OCI-M2 (cell line): ENCODE data around the gene GHR.

Experiments
- DNase-seq: peaks from one replicate; lab custom pipeline; 2025; ENCODE audit not compliant: unreplicated experiment; lab: John Stamatoyannopoulos, UW

The GHR gene

GRCh38 chr5:42597318-42597937, 174.2 kb downstream of the GHR start:
- DNase-seq: no peak

- DNase-seq: no peak
Observed at GRCh38 chr5:42598311-42598710, 175.1 kb downstream of the GHR start.

DNA sequence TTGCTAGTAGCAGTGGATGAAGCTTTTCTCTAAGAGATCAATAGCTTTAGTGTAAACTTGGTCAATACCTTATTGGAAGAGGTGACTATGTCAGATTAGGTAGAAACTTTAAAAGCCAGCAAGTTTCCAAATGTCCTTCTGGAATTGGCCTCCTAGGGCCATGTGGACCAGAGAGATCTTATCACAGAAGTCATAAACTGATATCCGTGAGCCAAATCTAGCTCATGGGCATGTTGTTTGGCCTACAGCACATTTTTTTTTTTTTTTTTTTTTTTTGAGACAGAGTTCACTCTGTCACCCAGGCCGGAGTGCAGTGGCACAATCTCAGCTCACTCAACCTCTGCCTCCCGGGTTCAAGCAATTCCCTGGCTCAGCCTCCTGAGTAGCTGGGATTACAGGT, 175.9 kb downstream of the GHR start:
- no peak for DNase-seq

DNA sequence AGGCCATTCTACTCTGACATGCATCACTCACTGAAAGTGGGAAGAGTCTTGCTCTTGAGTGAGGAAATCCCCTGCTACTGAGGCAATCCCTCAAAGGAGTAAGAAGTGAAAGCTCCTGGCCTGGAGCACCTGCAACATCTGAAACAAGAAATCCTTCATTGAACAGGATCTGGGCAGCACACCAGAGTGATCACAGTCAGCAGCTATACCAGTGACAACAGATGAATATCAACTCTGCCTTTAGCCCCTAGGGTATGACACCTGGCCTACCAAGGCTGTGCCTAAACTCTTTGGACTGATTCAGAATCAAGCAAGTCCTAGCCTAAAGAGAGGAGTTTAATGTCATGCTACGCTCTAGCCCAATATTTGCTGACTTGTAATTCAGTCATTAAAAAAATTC, 177.2 kb downstream of the GHR start:
- DNase-seq: no peak

DNA sequence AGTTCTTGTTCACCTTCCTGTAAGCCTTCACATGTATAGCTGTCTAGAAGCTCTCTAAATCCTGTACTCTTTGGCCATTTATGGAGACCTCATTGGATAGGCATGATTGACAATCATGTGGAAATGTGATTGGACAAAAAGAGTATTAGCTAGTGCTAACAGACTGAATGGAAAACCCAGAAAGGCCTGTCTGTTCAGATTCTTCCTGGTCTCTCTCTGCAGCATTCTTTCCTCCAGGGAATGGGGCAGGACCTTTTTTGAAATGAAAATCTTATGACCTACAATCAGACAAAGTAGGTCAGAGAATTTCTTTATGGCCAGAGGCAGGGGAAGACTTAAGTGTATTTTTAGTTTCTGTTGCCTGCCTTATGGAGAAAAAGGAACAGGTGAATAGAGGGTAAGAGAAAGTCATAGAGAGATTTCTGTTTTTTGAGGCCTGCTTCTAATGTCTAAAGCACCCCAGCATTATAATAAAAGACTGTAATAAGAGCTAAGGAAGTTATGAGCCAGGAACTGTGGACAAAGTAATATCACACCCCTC, 181.0 kb downstream of the GHR start:
- DNase-seq: no peak

- no peak for DNase-seq
Observed at GRCh38 chr5:42605490-42605889, 182.3 kb downstream of the GHR start.

GRCh38 chr5:42606464-42606869, 183.2 kb downstream of the GHR start:
- no peak for DNase-seq

DNA sequence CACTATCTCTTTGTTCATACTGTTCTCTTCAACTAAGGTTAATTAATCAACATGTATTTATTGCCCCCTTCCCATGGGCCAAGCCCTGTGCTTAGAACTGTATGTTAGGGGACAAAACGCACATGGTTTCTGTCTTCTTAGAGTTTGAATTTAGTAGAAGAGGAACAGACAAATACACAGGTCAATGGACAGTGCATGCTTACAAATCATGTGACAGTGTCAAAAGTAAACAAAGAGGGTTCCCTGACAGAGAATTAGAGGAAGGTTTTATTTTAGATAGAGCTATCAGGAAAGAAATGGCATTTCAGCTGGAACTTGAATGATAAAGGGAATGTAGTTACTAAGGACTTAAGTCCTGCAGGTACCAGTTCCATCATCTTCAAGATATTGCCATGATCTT, 188.2 kb downstream of the GHR start:
- no peak for DNase-seq

DNA sequence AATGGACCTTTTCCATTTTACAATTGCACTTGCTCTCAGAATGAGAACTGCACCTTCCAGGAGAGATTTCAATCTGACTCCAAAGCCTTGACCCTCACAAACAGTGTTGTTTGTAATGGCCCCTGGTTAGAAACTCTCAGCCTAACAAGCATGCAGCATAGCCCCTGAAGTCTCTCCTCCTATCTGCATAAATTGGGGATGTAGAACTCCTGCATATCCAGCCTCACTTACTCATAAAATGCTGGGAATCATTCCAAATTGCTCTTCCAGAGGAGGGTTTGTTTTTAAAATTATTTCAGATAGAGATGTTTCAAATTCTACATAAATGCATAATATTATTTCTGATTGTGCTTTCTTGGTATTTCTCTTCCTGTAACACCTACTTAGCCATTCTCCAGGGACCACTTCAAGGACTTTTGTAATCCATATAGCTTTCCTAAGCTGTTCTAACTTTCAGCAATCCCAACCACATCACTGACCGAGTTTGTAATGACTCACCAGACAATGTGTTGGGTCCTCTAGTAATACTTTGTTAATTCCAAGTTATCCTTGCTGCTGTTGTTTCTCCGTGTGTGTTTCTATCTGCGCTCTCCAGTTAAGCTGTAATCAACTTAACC, 189.6 kb downstream of the GHR start:
- no peak for DNase-seq

DNA sequence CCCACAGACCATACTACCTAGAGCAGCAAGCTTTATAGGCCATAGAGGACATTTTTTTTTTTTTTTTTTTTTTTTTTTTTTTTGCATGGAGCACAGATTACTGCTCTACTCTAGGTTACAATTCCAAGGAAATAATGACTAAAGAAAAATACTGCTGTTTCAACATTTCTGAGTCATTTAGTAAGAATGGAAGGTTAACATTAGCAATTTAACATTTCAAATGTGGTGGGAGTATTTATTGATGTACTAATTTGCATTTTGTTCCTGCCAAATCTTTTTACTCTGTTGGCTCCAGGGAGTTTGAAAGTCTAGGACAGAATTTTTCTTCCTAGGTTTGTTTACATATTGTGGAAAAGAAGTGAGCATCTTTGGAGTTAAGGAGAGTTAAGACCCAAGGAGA, 191.3 kb downstream of the GHR start:
- DNase-seq: no peak

- no peak for DNase-seq
Observed at GRCh38 chr5:42620579-42621216, 197.5 kb downstream of the GHR start.

GRCh38 chr5:42621242-42621641, 198.0 kb downstream of the GHR start:
- DNase-seq: no peak

GRCh38 chr5:42621662-42622061, 198.4 kb downstream of the GHR start:
- no peak for DNase-seq

- DNase-seq: no peak
Observed at GRCh38 chr5:42624912-42625311, 201.7 kb downstream of the GHR start.

GRCh38 chr5:42626462-42626861, 203.2 kb downstream of the GHR start:
- DNase-seq: no peak

DNA sequence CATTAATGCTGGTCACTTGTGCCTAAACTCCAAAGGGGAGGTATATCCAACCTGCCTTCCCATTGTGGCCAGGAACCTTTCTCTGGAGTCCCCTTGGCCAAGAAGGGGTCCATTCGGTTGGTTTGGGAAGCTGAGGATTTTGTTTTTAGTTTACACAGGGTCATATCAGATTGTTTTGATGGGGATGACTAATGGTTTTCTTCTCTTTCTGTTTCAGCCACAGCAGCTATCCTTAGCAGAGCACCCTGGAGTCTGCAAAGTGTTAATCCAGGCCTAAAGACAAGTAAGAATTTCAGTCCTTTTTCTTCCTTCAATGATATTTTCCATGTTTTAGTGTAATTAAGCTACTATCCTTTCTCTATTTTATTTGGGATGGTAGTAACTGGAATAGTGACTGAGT, 205.6 kb downstream of the GHR start:
- no peak for DNase-seq

GRCh38 chr5:42629284-42629683, 206.0 kb downstream of the GHR start:
- DNase-seq: no peak

- no peak for DNase-seq
Observed at GRCh38 chr5:42631241-42631640, 208.0 kb downstream of the GHR start.

GRCh38 chr5:42632354-42632900, 209.2 kb downstream of the GHR start:
- no peak for DNase-seq

GRCh38 chr5:42634575-42634974, 211.3 kb downstream of the GHR start:
- no peak for DNase-seq

DNA sequence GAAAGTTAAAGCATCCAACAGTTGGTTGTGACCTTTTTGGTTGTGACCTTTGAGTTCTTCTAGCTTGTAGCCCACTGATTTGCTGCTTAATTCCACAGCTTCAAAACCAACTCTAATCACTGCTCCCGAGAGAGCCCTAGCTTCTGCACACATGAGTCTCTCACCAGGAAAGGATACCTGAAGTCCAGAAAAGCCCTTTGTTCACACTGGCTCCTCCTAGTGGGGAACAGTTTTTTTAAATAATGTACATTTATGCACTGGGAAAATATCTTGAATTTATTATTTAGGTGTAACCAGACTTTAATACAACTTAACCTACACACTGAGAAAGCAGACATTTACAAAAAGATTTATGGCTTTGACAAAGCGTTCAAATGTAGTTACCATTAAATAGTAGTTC, 213.2 kb downstream of the GHR start:
- no peak for DNase-seq

GRCh38 chr5:42636946-42637345, 213.7 kb downstream of the GHR start:
- no peak for DNase-seq
